H1 (cell line): ENCODE results near the gene CPSF4. TPM values are rescaled to one million over a fixed set of nuclear protein-coding genes. Genes with fewer than 3 reads are reported as not detected.

ENCODE experiments used
- BRCA1 ChIP-seq: IDR thresholded peaks from 2 replicates; pipeline ENCODE4 v1.6.1; 2012; ENCODE audit warnings: low read depth, low read length, improper control_type of control experiment
- CTCF ChIP-seq, 3 experiments: IDR thresholded peaks; 1 replicate in 2 of 3; 2 replicates in 1 of 3; pipeline versions ENCODE4 v1.5.1 to v1.6.1; 2011; ENCODE audit warnings: low read length in 3 of 3, mild to moderate bottlenecking in 3 of 3, inconsistent platforms in 2 of 3, low read depth in 1 of 3, moderate library complexity in 1 of 3; ENCODE audit not compliant: insufficient read depth in 1 of 3; ENCODE audit errors: control extremely low read depth in 1 of 3
- E2F6 ChIP-seq: IDR thresholded peaks from 2 replicates; pipeline ENCODE4 v1.6.1; 2012; ENCODE audit warnings: inconsistent platforms
- EZH2 ChIP-seq: fragments of 200-600 bp; sonication (generic); IDR thresholded peaks from 2 replicates; pipeline ENCODE4 v1.7.1; 2012; ENCODE audit warnings: low read depth, mild to moderate bottlenecking, moderate library complexity, low read length, inconsistent platforms; ENCODE audit not compliant: severe bottlenecking
- FOSL1 ChIP-seq: IDR thresholded peaks from 2 replicates; pipeline ENCODE4 v1.6.1; 2011; ENCODE audit warnings: mild to moderate bottlenecking, low read depth, low read length, moderate library complexity; ENCODE audit not compliant: insufficient read depth
- HDAC2 ChIP-seq, 2 experiments: fragments of 300-600 bp in 1 of 2; sonication (generic) in 1 of 2; IDR thresholded peaks; 2 replicates each; pipeline ENCODE4 v1.6.1; 2011 to 2012; ENCODE audit warnings: low read depth in 2 of 2, low read length in 2 of 2, mild to moderate bottlenecking in 2 of 2, moderate library complexity in 2 of 2, borderline replicate concordance in 1 of 2, inconsistent platforms in 1 of 2
- KDM1A ChIP-seq: fragments of 200-600, 300-600 bp; sonication (generic); IDR thresholded peaks from 2 replicates; pipeline ENCODE4 v1.7.1; 2016; ENCODE audit warnings: mild to moderate bottlenecking, low read length, borderline replicate concordance
- KDM4A ChIP-seq: IDR thresholded peaks from one replicate; pipeline ENCODE4 v1.7.1; 2012; ENCODE audit warnings: low read depth, mild to moderate bottlenecking, moderate library complexity, low read length, inconsistent platforms; ENCODE audit not compliant: severe bottlenecking
- PHF8 ChIP-seq: fragments of 200-600 bp; sonication (generic); conservative IDR thresholded peaks from 2 replicates; pipeline ENCODE4 v1.7.1; 2012; ENCODE audit warnings: low read depth, mild to moderate bottlenecking, inconsistent platforms, low read length, moderate library complexity
- POLR2A ChIP-seq, 2 experiments: IDR thresholded peaks; 1 replicate in 1 of 2; 2 replicates in 1 of 2; pipeline ENCODE4 v1.6.1; 2011; ENCODE audit warnings: low read depth in 2 of 2, low read length in 2 of 2, mild to moderate bottlenecking in 2 of 2; ENCODE audit errors: control extremely low read depth in 1 of 2
- POLR2AphosphoS5 ChIP-seq: IDR thresholded peaks from 2 replicates; pipeline ENCODE4 v1.6.1; 2011; ENCODE audit warnings: low read depth, low read length
- RXRA ChIP-seq: IDR thresholded peaks from 2 replicates; pipeline ENCODE4 v1.6.1; 2011; ENCODE audit warnings: low read depth, mild to moderate bottlenecking, low read length, moderate library complexity; ENCODE audit not compliant: insufficient read depth
- SP1 ChIP-seq: IDR thresholded peaks from 2 replicates; pipeline ENCODE4 v1.6.1; 2011; ENCODE audit warnings: low read depth, low read length
- SRF ChIP-seq: IDR thresholded peaks from 2 replicates; pipeline ENCODE4 v1.6.1; 2011; ENCODE audit warnings: mild to moderate bottlenecking, low read depth, low read length, moderate library complexity
- TAF7 ChIP-seq: optimal IDR thresholded peaks from 2 replicates; pipeline ENCODE3; 2011; ENCODE audit warnings: low read depth, mild to moderate bottlenecking, inconsistent platforms, low read length, moderate library complexity, borderline replicate concordance
- ZNF274 ChIP-seq: IDR thresholded peaks from 2 replicates; pipeline ENCODE4 v1.7.0; 2012; ENCODE audit warnings: low read length, borderline replicate concordance; ENCODE audit errors: extremely low read depth
- polyA plus RNA-seq, 7 experiments: library from polyadenylated mRNA; depleted of rRNA in 3 of 7; stranded (reverse) in 5 of 7; unstranded in 2 of 7; fragments of >200 nt in 5 of 7; fragments of 200-250 nt in 2 of 7; gene quantifications; 1 replicate in 5 of 7; 2 replicates in 1 of 7; 4 replicates in 1 of 7; pipeline versions ENCODE4 v1.2.1 to v1.2.3, GENCODE V29; 2011 to 2013; ENCODE audit warnings: missing spikeins in 2 of 7, mixed read lengths in 2 of 7
- total RNA-seq: library from RNA; stranded (reverse); fragmentation: NEBNext Ultra II Directional; extraction: Animal tissue kit (Norgen Biotek cat#: 25700); gene quantifications from 2 replicates; pipeline ENCODE4 v1.2.1, GENCODE V29; 2021

The CPSF4 gene
- total and polyA plus RNA-seq, 2 of the 8 experiments (the other 6 are each of a cell fraction or from before 2014, with no cell fraction given): 77.5 to 103 TPM

GRCh38 chr7:99392659-99393354, 45.9 kb upstream of the CPSF4 start (continued):
- TF ChIP-seq E2F6 (peak; percentile 22; the same call in 1 of the 2 replicates), SP1 (no peak), POLR2AphosphoS5 (peak; percentile 72; the same call in 1 of the 2 replicates), RXRA (no peak), ZNF274 (no peak), KDM4A (peak; percentile 72), TAF7 (peak; percentile 14), HDAC2 (IDR thresholded peaks at IDR 0.05; ENCODE audit: borderline replicate concordance in 1 of 2, low read depth in 2 of 2, low read length in 2 of 2) (no peak), EZH2 (no peak), CTCF (IDR thresholded peaks at IDR 0.05; ENCODE audit: control extremely low read depth in 1 of 3, insufficient read depth in 1 of 3, low read depth in 1 of 3, low read length in 3 of 3) (no peak), BRCA1 (no peak), FOSL1 (no peak), POLR2A (IDR thresholded peaks at IDR 0.05; ENCODE audit: control extremely low read depth in 1 of 2, low read depth in 2 of 2, low read length in 2 of 2) (peak in 1 of 2 experiments; percentile 84; a peak in 1 of 3 replicates), KDM1A (no peak), SRF (no peak), PHF8 (0 out of 2 replicates have a peak, but pooled peaks have one; percentile 21)
- TF ChIP-seq, all 59 proteins: peak for 12
